K562 (cell line): ENCODE measurements around the gene NR5A1. TPM values are rescaled to one million over a fixed set of nuclear protein-coding genes. Genes with fewer than 3 reads are reported as not detected.

Experiments used
- ATAC-seq: fragments of 200-7000 bp; cut with Tn5 transposase; 3 replicates; pipeline ENCODE4 v1.9.1; 2020; ENCODE audit warnings: moderate library complexity
- BruUV-seq: library from RNA; stranded (reverse); fragments of 400-500 nt; replicated peaks from 2 replicates; lab custom pipeline; 2021; lab: Mats Ljungman, UMichigan
- CTCF ChIA-PET: fragments of 300-600 bp; formaldehyde crosslinking; extraction: SDS; loops from one replicate; lab custom pipeline; 2021; ENCODE audit warnings: low intra/inter-chr PET ratio; lab: Yijun Ruan, JAX
- POLR2A ChIA-PET: fragments of 300-600, 350-650 bp; sonication (Branson Sonifier 250); formaldehyde crosslinking; extraction: SDS; loops from one replicate; lab custom pipeline; 2021; ENCODE audit warnings: antibody characterized with exemption, inconsistent platforms; lab: Yijun Ruan, JAX
- DNase-seq, 4 experiments: peaks; one replicate each; pipeline versions ENCODE4 v3.0.0 to v3.0.0-alpha.2; 2011 to 2018; ENCODE audit warnings: low spot score in 3 of 4, mixed read lengths in 3 of 4; ENCODE audit errors: extremely low read depth in 1 of 4
- FAIRE-seq: peaks from 2 replicates; lab custom pipeline; 2011; peaks lifted over from hg19 to GRCh38; lab: Jason Lieb, UNC
- H2AFZ ChIP-seq: 2 replicates; pipeline ENCODE4 v1.6.0; 2011; ENCODE audit warnings: low read depth, low read length, control low read depth, inconsistent platforms
- H3K27ac ChIP-seq: fragments of 200-600 bp; 3 replicates; pipeline ENCODE4 v1.8.0; 2011; ENCODE audit warnings: low read depth, mild to moderate bottlenecking, control low read depth, inconsistent platforms, low read length, moderate library complexity, mixed read lengths; ENCODE audit errors: extremely low read depth
- H3K27me3 ChIP-seq, 2 experiments: fragments of 300-600 bp in 1 of 2; 2 replicates in 1 of 2; 3 replicates in 1 of 2; pipeline versions ENCODE4 v1.6.0 to v1.8.0; 2011; ENCODE audit warnings: inconsistent platforms in 2 of 2, low read length in 2 of 2, mild to moderate bottlenecking in 1 of 2, mixed read lengths in 1 of 2, moderate library complexity in 1 of 2; ENCODE audit not compliant: control insufficient read depth in 2 of 2, insufficient read depth in 2 of 2
- H3K36me3 ChIP-seq: fragments of 300-600 bp; 3 replicates; pipeline ENCODE4 v1.8.0; 2011; ENCODE audit warnings: mild to moderate bottlenecking, low read length, inconsistent platforms; ENCODE audit not compliant: control insufficient read depth, insufficient read depth
- H3K4me1 ChIP-seq, 2 experiments: fragments of 200-600 bp in 1 of 2; replicated peaks in 1 of 2; 2 replicates in 1 of 2; 3 replicates in 1 of 2; pipeline versions ENCODE4 v1.5.1 to v1.8.0; 2011; ENCODE audit warnings: inconsistent platforms in 2 of 2, low read length in 2 of 2, mild to moderate bottlenecking in 1 of 2, mixed read lengths in 1 of 2, moderate library complexity in 1 of 2; ENCODE audit not compliant: control insufficient read depth in 2 of 2, insufficient read depth in 2 of 2
- H3K4me2 ChIP-seq: 2 replicates; pipeline ENCODE4 v1.6.1; 2011; ENCODE audit warnings: low read length, control low read depth, inconsistent platforms, mixed read lengths; ENCODE audit not compliant: insufficient read depth
- H3K4me3 ChIP-seq: fragments of 200-600 bp; sonication (generic), shearing (Covaris generic); 2 replicates; pipeline ENCODE4 v1.5.1; 2016; ENCODE audit warnings: control low read depth, inconsistent platforms
- H3K79me2 ChIP-seq: fragments of 200-600 bp; 3 replicates; pipeline ENCODE4 v1.8.0; 2011; ENCODE audit warnings: low read length, inconsistent platforms; ENCODE audit not compliant: control insufficient read depth, insufficient read depth
- H3K9ac ChIP-seq, 2 experiments: 2 replicates each; pipeline versions ENCODE4 v1.6.0 to v1.6.1; 2011; ENCODE audit warnings: low read depth in 2 of 2, low read length in 2 of 2, control low read depth in 1 of 2, inconsistent platforms in 1 of 2, mild to moderate bottlenecking in 1 of 2, mixed read lengths in 1 of 2; ENCODE audit not compliant: insufficient read depth in 1 of 2
- H3K9me1 ChIP-seq: one replicate; pipeline ENCODE4 v1.6.0; 2011; ENCODE audit warnings: inconsistent platforms, mild to moderate bottlenecking, low read length, moderate library complexity; ENCODE audit not compliant: control insufficient read depth, insufficient read depth
- H3K9me3 ChIP-seq: replicated peaks from 2 replicates; pipeline ENCODE4 v1.5.1; 2011; ENCODE audit warnings: low read depth, low read length, inconsistent platforms; ENCODE audit not compliant: control insufficient read depth, insufficient read depth
- H4K20me1 ChIP-seq: replicated peaks from 2 replicates; pipeline ENCODE4 v1.6.1; 2011; ENCODE audit warnings: low read length, inconsistent platforms, mixed read lengths; ENCODE audit not compliant: control insufficient read depth, insufficient read depth
- CXXC5 ChIP-seq: fragments of 250-450 bp; sonication (Bioruptor Pico); IDR thresholded peaks from 2 replicates; pipeline ENCODE4 v1.8.0; 2022; ENCODE audit warnings: inconsistent platforms, mild to moderate bottlenecking, moderate library complexity
- HMG20B ChIP-seq: fragments of 250-450 bp; sonication (Bioruptor Pico); IDR thresholded peaks from 2 replicates; pipeline ENCODE4 v1.5.0; 2021; ENCODE audit warnings: mild to moderate bottlenecking
- KDM4B ChIP-seq, 2 experiments: fragments of 450-650 bp in 1 of 2; sonication (generic) in 1 of 2; IDR thresholded peaks; 2 replicates each; pipeline ENCODE4 v1.6.1; 2016 to 2017; ENCODE audit warnings: borderline replicate concordance in 2 of 2, antibody characterized with exemption in 1 of 2, low read depth in 1 of 2, mild to moderate bottlenecking in 1 of 2
- NR2C1 ChIP-seq, 2 experiments: fragments of 450-650 bp; IDR thresholded peaks; 2 replicates each; pipeline ENCODE4 v1.6.1; 2017; ENCODE audit warnings: mild to moderate bottlenecking in 2 of 2, antibody characterized with exemption in 1 of 2, inconsistent platforms in 1 of 2, missing compliant biosample characterization in 1 of 2, missing genetic modification characterization in 1 of 2
- RBM34 ChIP-seq: fragments of 200-400 bp; formaldehyde crosslinking; IDR thresholded peaks from 2 replicates; pipeline ENCODE4 v1.6.1; 2018; ENCODE audit warnings: low read length, borderline replicate concordance; ENCODE audit not compliant: insufficient read depth
- SIRT6 ChIP-seq: IDR thresholded peaks from one replicate; pipeline ENCODE4 v1.6.1; 2012; ENCODE audit warnings: low read depth, mild to moderate bottlenecking, control low read depth, inconsistent platforms, low read length, moderate library complexity
- SMAD1 ChIP-seq: fragments of 150-350 bp; IDR thresholded peaks from 2 replicates; pipeline ENCODE4 v1.6.1; 2014; ENCODE audit warnings: low read length, low read depth; ENCODE audit not compliant: partially characterized antibody
- SMARCA5 ChIP-seq: fragments of 450-650 bp; IDR thresholded peaks from 2 replicates; pipeline ENCODE4 v1.6.1; 2016
- TCFL5 ChIP-seq: fragments of 250-450 bp; sonication (Bioruptor Pico); conservative IDR thresholded peaks from 2 replicates; pipeline ENCODE4 v1.6.1; 2021; ENCODE audit warnings: mild to moderate bottlenecking, moderate library complexity, matching md5 sums
- THRAP3 ChIP-seq: fragments of 450-650 bp; IDR thresholded peaks from 2 replicates; pipeline ENCODE4 v1.6.1; 2016; ENCODE audit warnings: mild to moderate bottlenecking, inconsistent platforms, borderline replicate concordance
- U2AF2 ChIP-seq: fragments of 200-400 bp; formaldehyde crosslinking; optimal IDR thresholded peaks from 2 replicates; pipeline ENCODE3; 2017; ENCODE audit warnings: low read depth, mild to moderate bottlenecking, low read length
- ZNF347 ChIP-seq: fragments of 450-650 bp; formaldehyde crosslinking; IDR thresholded peaks from 2 replicates; pipeline ENCODE4 v1.4.0; 2020; ENCODE audit warnings: low read depth, mild to moderate bottlenecking, moderate library complexity
- ZNF384 ChIP-seq: IDR thresholded peaks from 2 replicates; pipeline ENCODE4 v1.6.1; 2012; ENCODE audit warnings: low read depth, low read length, improper control_type of control experiment
- ZNF431 ChIP-seq: sonication (generic); formaldehyde crosslinking; IDR thresholded peaks from 2 replicates; pipeline ENCODE4 v1.8.0; 2022; ENCODE audit warnings: mild to moderate bottlenecking, missing genetic modification reagents
- WGBS: fragments of 100-300 bp; shearing (Covaris generic); methylation state at CpG from one replicate; pipeline ENCODE4 v1.1.6; 2016; ENCODE audit warnings: low coverage, mixed read lengths; ENCODE audit not compliant: insufficient coverage; ENCODE audit errors: missing lambda C conversion rate; 5-methylcytosine and 5-hydroxymethylcytosine counted together
- in situ Hi-C: fragments of 300-500 bp; cut with MboI; formaldehyde crosslinking; loops from 4 replicates; pipeline ENCODE4 v1.15.0; 2018; ENCODE audit warnings: inconsistent platforms, mixed read lengths
- intact Hi-C: fragments of 100-400 bp; cut with micrococcal nuclease; formaldehyde crosslinking; loops from 2 replicates; pipeline ENCODE4 v1.14.2; 2022
- polyA plus RNA-seq, 8 experiments: library from polyadenylated mRNA; depleted of rRNA in 4 of 8; stranded (reverse) in 5 of 8; unstranded in 3 of 8; fragments of >200 nt; fragmentation: Nextera tagmentation in 2 of 8; fragmentation: Illumina TruSeq in 1 of 8; extraction: Ambion mirVana in 2 of 8; extraction: Trizol in 1 of 8; gene quantifications; 2 replicates each; pipeline versions ENCODE4 v1.2.1 to v1.2.3, GENCODE V29; 2011 to 2014; ENCODE audit warnings: inconsistent platforms in 1 of 8, missing spikeins in 1 of 8
- total RNA-seq, 7 experiments: library from RNA; depleted of rRNA in 6 of 7; stranded (reverse); fragments of >200 nt in 6 of 7; fragmentation: Illumina TruSeq in 2 of 7; extraction: Trizol in 2 of 7; gene quantifications; 2 replicates each; pipeline versions ENCODE4 v1.2.1 to v1.2.3, GENCODE V29; 2011 to 2021; ENCODE audit warnings: low replicate concordance in 1 of 7
- TF ChIP-seq, protein P1 (sequence below): fragments of 200-800 bp; sonication (Bioruptor generic); IDR thresholded peaks from 2 replicates; pipeline ENCODE4 v1.6.1; 2016; ENCODE audit warnings: missing genetic modification characterization, missing compliant biosample characterization

The NR5A1 gene
- total and polyA plus RNA-seq, 9 of the 15 experiments (the other 6 are each of a cell fraction or from before 2014, with no cell fraction given), result 0.11 to 0.32 (median 0.20) TPM; not detected in 6

DNA sequence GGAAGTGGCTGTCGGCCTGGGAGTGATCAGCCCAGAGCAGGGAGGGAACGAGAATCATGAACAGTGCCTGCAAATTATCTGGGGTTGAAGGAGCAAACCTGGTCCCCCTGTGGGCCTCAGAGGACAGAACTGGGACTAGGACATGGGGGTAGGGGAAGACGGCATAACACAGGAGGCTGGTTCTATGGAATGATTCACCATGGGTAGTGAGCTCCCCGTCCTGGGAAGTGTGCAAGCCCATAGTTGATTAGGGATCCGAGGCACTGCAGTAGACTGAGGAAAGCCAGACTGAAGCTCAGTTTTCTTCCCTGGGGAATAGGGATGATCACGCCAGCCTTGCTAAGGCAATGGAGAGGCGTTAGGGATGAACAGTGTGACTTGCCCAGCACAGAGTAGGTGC, 51.4 kb downstream of the NR5A1 start (continued):
- TF ChIP-seq HMG20B (CRISPR knock-in tag) (no peak), ZNF431 (no peak), RBM34 (no peak), KDM4B (IDR thresholded peaks at IDR 0.05; ENCODE audit: borderline replicate concordance in 2 of 2, low read depth in 1 of 2) (no peak), SMARCA5 (no peak), THRAP3 (no peak)

DNA sequence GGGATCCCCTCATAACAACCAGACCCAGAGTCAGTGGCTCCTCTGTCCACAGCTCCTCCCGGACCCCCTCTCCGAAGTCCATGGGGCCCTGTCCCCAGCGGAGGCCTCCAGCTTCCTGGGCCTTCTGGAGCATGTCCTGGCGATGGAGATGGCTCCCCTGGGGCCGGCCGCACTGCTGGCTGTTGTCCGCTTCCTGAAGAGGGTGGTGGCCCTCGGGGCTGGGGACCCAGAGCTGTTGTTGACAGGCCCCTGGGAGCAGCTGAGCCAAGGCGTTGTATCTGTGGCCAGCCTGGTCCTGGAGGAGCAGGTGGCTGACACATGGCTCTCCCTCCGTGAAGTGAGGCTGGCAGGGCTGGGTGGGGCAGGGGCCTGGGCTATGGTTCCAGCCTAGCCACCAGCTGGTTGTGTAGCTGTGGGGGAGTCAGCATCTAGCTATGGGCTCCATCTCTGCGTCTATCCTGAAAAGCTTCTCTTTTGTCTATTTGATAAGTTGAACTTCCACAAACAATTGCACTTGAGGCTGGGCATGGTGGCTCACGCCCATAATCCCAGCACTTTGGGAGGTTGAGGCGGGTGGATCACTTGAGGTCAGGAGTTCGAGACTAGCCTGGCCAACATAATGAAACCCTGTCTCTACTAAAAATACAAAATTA, 52.3 kb downstream of the NR5A1 start:
- Histone ChIP-seq H3K27ac (no peak overlapping the region), H3K27me3 (peaks cover 5 to 40% of the 10 kb centered on the region in 2 experiments; a peak in 3 of 5 replicates), H3K9me1 (no peaks in the 10 kb centered on the region), H3K9me3 (no peaks in the 10 kb centered on the region), H3K4me1 (peaks cover 8 to 45% of the 10 kb centered on the region in 2 experiments), H3K9ac (no peak overlapping the region; a peak in 1 of 4 replicates), H4K20me1 (peaks cover 32% of the 10 kb centered on the region; the same call in 1 of the 2 replicates), H3K4me3 (no peak overlapping the region), H3K4me2 (no peak overlapping the region), H3K79me2 (no peaks in the 10 kb centered on the region), H3K36me3 (no peaks in the 10 kb centered on the region), H2AFZ (no peak overlapping the region)
- DNase-seq (no peak), FAIRE-seq (no peak), ATAC-seq (no peak)
- POLR2A ChIA-PET, result interaction anchor here (1.0 kb wide), 4 partner anchors 15 to 32 kb away, joined by 3 to 4 read pairs (median 3); no protein-coding TSS in a partner anchor
- in situ Hi-C loops, result no loop called here
- CTCF ChIA-PET, result no interaction called here
- BruUV-seq, result no TSS peak
- intact Hi-C loops, result no loop called here
- WGBS, result 15% methylated on average over 13 of the region's 14 CpGs
- TF ChIP-seq ZNF384, result no peak
- TF ChIP-seq TCFL5 (CRISPR knock-in tag), result no peak
- TF ChIP-seq CXXC5, result no peak
- TF ChIP-seq SIRT6, result no peak
- no peak for TF ChIP-seq SMAD1
- TF ChIP-seq, protein P1, sequence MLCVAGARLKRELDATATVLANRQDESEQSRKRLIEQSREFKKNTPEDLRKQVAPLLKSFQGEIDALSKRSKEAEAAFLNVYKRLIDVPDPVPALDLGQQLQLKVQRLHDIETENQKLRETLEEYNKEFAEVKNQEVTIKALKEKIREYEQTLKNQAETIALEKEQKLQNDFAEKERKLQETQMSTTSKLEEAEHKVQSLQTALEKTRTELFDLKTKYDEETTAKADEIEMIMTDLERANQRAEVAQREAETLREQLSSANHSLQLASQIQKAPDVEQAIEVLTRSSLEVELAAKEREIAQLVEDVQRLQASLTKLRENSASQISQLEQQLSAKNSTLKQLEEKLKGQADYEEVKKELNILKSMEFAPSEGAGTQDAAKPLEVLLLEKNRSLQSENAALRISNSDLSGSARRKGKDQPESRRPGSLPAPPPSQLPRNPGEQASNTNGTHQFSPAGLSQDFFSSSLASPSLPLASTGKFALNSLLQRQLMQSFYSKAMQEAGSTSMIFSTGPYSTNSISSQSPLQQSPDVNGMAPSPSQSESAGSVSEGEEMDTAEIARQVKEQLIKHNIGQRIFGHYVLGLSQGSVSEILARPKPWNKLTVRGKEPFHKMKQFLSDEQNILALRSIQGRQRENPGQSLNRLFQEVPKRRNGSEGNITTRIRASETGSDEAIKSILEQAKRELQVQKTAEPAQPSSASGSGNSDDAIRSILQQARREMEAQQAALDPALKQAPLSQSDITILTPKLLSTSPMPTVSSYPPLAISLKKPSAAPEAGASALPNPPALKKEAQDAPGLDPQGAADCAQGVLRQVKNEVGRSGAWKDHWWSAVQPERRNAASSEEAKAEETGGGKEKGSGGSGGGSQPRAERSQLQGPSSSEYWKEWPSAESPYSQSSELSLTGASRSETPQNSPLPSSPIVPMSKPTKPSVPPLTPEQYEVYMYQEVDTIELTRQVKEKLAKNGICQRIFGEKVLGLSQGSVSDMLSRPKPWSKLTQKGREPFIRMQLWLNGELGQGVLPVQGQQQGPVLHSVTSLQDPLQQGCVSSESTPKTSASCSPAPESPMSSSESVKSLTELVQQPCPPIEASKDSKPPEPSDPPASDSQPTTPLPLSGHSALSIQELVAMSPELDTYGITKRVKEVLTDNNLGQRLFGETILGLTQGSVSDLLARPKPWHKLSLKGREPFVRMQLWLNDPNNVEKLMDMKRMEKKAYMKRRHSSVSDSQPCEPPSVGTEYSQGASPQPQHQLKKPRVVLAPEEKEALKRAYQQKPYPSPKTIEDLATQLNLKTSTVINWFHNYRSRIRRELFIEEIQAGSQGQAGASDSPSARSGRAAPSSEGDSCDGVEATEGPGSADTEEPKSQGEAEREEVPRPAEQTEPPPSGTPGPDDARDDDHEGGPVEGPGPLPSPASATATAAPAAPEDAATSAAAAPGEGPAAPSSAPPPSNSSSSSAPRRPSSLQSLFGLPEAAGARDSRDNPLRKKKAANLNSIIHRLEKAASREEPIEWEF (CRISPR knock-in tag), result no peak
- no peak for TF ChIP-seq NR2C1 (IDR thresholded peaks at IDR 0.05)
- no peak for TF ChIP-seq NR2C1 (tag; IDR thresholded peaks at IDR 0.05)
- no peak for TF ChIP-seq ZNF347 (CRISPR knock-in tag)
- no peak for TF ChIP-seq U2AF2
